Measurements from ENCODE around the gene GNAZ. TPM values are rescaled to one million over a fixed set of nuclear protein-coding genes. Genes with fewer than 3 reads are reported as not detected.

The GNAZ gene
- total RNA-seq, 4 donors from 2014 or later: 2.7 to 14.7 (median 7.8) TPM

DNA sequence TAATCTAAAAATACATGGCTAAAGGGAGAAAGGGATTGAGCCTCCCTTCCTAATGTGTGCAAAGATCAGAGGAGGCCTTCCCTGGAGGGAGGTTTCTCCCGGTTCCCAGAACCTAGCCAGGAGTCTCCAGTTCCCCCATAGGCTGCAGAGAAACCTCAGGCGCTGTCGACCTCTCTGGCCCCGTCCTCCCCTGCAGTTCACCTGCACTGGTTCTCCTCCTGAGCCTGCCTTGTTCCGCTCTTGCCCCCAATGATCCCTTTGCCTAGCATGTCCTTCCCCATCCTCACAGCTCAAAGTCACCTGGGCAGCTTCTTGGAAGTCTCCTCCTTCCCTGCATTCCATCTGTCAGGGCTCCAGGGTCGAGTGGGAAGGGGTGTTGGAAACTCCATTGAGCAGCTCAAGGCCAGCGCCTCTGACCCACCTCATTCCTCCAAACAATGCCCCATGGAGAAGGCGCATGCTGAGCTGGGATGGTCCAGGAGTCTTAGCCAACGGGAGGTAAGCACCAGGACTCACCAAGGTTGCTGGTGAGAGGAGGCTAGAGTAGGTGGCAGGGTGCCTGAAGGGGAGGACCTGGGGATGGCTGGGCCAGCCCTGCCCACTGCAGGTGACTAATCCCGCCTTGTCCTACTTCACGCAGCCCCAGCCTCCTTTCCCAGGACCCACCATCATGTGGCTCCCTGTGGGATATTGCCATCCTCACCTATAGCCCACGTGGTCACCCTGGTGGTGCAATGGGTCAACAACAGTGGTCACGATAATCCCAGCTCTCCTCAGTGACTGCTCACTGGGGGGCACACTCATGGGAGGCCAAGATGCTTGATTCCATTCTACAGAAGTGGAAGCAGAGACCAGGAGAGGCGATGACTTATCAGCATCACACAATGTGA, 56.1 kb downstream of the GNAZ start:
- Histone ChIP-seq H3K36me3 (no peaks in the 10 kb centered on the region), H3K27me3 (no peaks in the 10 kb centered on the region), H3K27ac (no peak overlapping the region), H3K4me3 (no peak overlapping the region), H3K9me3 (no peaks in the 10 kb centered on the region), H3K4me1 (peaks cover 0 to 3% (median 0%) of the 10 kb centered on the region in 4 donors)
- WGBS, 2 donors (ENCODE audit: low coverage in 1 of 2): 67 to 74% methylated on average over 2 to 13 of the region's 14 CpGs
- intact Hi-C loops (cut with DNase I; ENCODE audit: low total_unique reads): loop anchor here (5.0 kb wide), 1 partner anchor 539 kb away; no protein-coding TSS in a partner anchor
- no peak for TF ChIP-seq POLR2AphosphoS5 (IDR thresholded peaks at IDR 0.05)
- TF ChIP-seq EP300 (IDR thresholded peaks at IDR 0.05; ENCODE audit: low read depth): no peak
- no peak for TF ChIP-seq POLR2A (IDR thresholded peaks at IDR 0.05)
- TF ChIP-seq CTCF (IDR thresholded peaks at IDR 0.05): no peak
- in situ Hi-C loops (cut with MboI; ENCODE audit: low pct_ligation_motif_present in 1 of 4, low pct_unique_long_range_greater_than_20kb in 1 of 4, low sequenced_read_pairs in 3 of 4): loop anchor here in 2 of 4 donors (10.0 kb wide), 2 partner anchors 162 to 172 kb away; no protein-coding TSS in a partner anchor
- DNase-seq: no peak

DNA sequence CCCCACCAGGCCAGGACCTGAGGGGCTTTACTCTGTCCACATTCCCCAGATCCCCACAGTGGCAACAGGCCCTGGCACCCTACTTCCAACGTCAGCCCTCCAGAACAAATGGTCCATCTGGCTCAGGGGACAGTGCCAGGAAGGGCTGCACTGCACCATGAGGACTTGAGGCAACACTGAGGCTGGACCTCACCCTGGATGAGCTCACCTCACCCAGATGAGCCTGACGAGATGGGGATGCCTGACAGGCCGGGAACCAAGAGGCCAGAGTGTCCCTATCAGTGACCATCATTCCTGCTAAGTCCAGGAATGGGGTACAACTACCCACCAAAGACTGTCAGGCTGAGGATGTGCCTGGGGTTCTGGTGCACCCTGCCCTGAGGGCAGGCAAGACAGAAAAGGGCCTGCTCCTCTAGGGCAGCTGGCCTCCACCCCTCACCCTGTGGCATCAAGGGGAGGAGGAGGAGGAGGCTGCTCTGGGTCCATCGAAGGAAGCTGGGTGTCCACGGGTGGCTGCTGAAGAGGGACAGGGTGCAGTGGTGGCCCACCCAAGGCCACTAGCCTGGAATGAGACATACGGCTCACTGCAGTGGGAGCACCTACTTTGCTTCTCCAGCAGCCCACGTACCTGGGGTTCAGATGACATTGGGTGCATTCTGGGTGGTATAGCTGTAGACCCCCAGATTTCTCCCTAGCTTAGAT, 56.9 kb downstream of the GNAZ start:
- in situ Hi-C loops (cut with MboI; ENCODE audit: low pct_ligation_motif_present in 1 of 4, low pct_unique_long_range_greater_than_20kb in 1 of 4, low sequenced_read_pairs in 3 of 4): loop anchor here in 2 of 4 donors (10.0 kb wide), 2 partner anchors 162 to 172 kb away; no protein-coding TSS in a partner anchor
- Histone ChIP-seq H3K4me1 (peaks cover 0 to 3% (median 0%) of the 10 kb centered on the region in 4 donors), H3K4me3 (no peak overlapping the region), H3K27ac (no peak overlapping the region), H3K9me3 (no peaks in the 10 kb centered on the region), H3K36me3 (no peaks in the 10 kb centered on the region), H3K27me3 (no peaks in the 10 kb centered on the region)
- intact Hi-C loops (cut with DNase I; ENCODE audit: low total_unique reads): loop anchor here (5.0 kb wide), 1 partner anchor 540 kb away; no protein-coding TSS in a partner anchor
- DNase-seq: no peak
- 91% methylated on average over 7 of the region's 7 CpGs; no CpG with 5 or more reads in 1 of the 2 donors for WGBS, 2 donors (ENCODE audit: low coverage in 1 of 2)
- no peak for TF ChIP-seq POLR2AphosphoS5 (IDR thresholded peaks at IDR 0.05)
- no peak for TF ChIP-seq CTCF (IDR thresholded peaks at IDR 0.05)
- no peak for TF ChIP-seq EP300 (IDR thresholded peaks at IDR 0.05; ENCODE audit: low read depth)
- no peak for TF ChIP-seq POLR2A (IDR thresholded peaks at IDR 0.05)

DNA sequence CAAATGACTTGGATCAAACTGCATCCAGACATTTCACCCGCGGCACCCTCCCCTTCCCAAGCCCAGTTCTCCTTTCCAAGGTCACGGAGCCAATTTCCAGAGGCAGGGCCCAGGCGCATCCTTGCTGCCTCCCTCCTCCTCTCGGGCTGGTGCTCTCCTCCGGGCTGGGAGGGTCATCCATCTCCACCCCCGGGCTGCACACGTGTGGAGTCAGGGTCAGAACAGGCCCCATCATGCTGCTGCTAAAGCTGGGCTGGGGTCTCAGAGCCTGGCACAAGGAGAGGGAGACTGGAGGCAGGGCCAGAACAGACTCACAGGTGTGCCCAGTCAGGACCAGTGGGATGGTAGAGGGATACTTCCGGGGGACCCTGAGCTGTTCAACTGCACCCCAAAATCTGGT, 57.5 kb downstream of the GNAZ start:
- Histone ChIP-seq H3K9me3 (no peaks in the 10 kb centered on the region), H3K27me3 (no peaks in the 10 kb centered on the region), H3K27ac (no peak overlapping the region), H3K4me1 (peaks cover 0 to 3% (median 0%) of the 10 kb centered on the region in 4 donors), H3K36me3 (no peaks in the 10 kb centered on the region), H3K4me3 (no peak overlapping the region)
- in situ Hi-C loops (cut with MboI; ENCODE audit: low pct_ligation_motif_present in 1 of 4, low pct_unique_long_range_greater_than_20kb in 1 of 4, low sequenced_read_pairs in 3 of 4): loop anchor here in 2 of 4 donors (10.0 kb wide), 2 partner anchors 163 to 173 kb away; no protein-coding TSS in a partner anchor
- 79% methylated on average over 9 of the region's 9 CpGs; no CpG with 5 or more reads in 1 of the 2 donors for WGBS, 2 donors (ENCODE audit: low coverage in 1 of 2)
- no peak for DNase-seq
- intact Hi-C loops (cut with DNase I; ENCODE audit: low total_unique reads): loop anchor here (1.0 to 5.0 kb wide), 2 partner anchors 167 to 540 kb away; no protein-coding TSS in a partner anchor
- no peak for TF ChIP-seq POLR2A (IDR thresholded peaks at IDR 0.05)
- TF ChIP-seq POLR2AphosphoS5 (IDR thresholded peaks at IDR 0.05): no peak
- no peak for TF ChIP-seq CTCF (IDR thresholded peaks at IDR 0.05)
- no peak for TF ChIP-seq EP300 (IDR thresholded peaks at IDR 0.05; ENCODE audit: low read depth)

All from transverse colon (tissue), 4 donors.